ENCODE results near the gene MORN3.
"Not testable (repeated sequence)": the region's sequence is repeated elsewhere in the genome, so short reads cannot be mapped to it uniquely, and the experiment has no call there.

The MORN3 gene

DNA sequence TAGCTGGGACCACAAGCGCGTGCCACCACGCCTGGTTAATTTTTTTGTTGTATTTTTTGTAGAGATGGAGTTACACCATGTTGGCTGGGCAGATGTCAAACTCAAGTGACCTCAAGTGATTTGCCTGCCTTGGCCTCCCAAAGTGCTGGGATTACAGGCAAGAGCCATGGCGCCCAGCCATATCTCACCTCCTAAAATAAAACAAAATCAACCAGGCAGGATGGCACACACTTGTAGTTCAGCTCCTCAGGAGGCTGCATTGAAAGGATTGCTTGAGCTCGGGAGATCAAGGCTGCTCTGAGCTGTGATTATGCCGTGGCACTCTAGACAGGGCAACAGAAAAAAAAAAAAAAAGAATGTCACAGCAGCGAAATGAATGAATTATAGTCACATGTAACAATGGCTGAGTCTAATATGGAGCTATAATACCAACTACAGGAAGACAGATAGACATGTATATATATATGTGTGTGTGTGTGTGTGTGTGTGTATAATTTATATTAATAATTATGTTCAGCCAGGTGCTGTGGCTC lies 23.8 kb upstream of the MORN3 start:
- no peak overlapping the region for H3K27ac ChIP-seq
- no peak for DNase-seq (ENCODE audit: low read depth, low spot score)

DNA sequence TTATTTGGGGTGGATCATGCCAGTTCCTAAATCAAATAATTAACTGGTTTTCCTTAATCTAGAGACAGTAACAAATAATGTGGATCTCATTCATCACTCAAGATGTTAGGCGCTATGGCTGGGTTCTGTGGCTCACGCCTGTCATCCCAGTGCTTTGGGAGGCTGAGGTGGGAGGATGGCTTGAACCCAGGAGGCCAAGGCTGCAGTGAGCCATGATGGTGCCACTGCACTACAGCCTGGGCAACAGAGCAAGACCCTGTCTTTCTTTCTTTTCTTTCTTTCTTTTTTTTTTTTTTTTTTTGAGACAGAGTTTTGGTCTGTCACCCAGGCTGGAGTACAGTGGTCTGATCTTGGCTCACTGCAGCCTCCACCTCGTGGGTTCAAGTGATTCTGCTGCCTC lies 23.3 kb upstream of the MORN3 start:
- DNase-seq (ENCODE audit: low read depth, low spot score); H3K27ac ChIP-seq: not testable (repeated sequence)

DNA sequence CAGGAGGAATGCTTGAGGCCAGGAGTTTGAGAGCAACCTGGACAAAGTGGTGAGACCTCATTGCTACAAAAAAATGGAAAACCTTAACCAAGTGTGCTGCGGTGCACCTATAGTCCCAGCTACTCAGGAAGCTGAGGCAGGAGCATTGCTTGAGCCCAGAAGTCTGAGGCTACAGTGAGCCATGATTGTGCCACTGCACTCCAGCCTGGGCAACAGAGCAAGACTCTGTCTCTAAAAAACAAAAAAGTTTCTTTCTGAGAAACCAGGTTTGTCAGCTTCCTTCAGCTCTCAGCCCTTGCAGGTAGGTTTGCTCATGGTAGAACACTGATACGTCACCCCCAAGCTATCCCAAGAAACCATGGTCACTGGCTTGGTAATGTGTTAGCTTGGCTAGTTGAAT lies 20.0 kb upstream of the MORN3 start:
- H3K27ac ChIP-seq = no peak overlapping the region
- no peak for DNase-seq (ENCODE audit: low read depth, low spot score)

DNA sequence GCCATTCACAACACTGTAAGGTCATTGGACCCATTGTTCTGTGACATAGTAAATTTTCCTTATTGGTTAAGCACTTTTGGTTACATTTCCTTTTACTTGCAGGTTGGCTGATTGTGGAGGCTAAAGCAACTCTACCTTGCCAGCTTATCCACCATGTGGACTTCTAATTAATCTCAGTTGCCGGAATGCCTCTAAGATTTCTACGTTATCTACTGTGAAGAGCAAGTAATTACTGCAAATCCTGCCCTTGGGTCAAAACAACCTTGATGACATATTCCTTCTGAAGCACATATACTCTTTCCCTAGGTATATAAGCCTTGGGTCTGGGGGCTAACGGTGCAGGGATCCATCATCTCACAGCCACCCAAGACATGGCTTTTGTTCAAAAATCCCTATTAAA lies 19.5 kb upstream of the MORN3 start:
- H3K27ac ChIP-seq = no peak overlapping the region
- no peak for DNase-seq (ENCODE audit: low read depth, low spot score)

GRCh38 chr12:121679661-121680197 lies 10.3 kb upstream of the MORN3 start:
- DNase-seq (ENCODE audit: low read depth, low spot score); H3K27ac ChIP-seq: not testable (repeated sequence)

DNA sequence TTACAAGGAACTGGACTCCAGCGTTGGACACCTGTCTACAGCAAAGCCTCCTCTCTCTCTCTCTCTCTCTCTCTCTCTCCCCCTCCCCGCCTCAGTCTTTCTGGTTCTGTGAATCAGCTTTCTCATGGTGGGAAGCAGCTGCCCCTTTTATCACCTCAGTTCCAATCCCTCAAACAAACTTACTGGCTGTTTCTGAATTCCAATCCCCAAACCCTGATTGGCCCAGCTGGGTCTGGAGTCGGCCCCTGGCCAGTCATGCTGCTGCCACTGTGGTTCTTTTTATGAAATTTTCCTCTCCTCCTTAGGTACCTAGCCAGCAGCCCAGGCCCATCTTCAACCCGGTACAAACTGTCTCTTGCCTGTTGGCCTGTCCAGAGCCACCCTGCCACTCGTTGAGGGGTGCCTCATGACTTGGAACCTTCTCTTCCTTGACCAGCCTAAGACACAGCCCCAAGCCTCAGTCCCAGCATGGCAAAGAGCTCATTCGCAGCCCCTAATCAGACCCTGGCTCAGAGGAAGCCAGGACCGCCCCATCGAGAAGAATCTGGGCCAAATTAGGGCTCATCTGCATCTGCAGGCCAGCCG lies 9.4 kb upstream of the MORN3 start:
- no peak for DNase-seq (ENCODE audit: low read depth, low spot score)
- H3K27ac ChIP-seq = no peak overlapping the region

DNA sequence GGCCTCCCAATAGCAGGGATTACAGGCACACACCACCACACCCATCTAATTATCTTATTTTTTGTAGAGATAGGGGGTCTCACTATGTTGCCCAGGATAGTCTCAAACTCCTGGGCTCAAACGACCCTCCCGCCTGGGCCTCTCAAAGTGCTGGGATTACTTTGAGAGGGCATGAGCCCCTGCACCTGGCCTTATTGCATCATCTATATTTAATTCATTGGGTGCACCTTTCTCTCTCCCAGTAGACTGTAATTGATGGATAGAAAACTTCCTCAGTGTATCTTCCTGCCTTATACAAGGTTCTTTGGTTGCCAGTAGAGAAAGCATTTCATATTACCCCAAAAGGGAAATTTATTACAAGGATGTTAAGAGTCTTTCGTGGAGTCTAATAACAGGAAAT lies 8.9 kb upstream of the MORN3 start:
- no peak overlapping the region for H3K27ac ChIP-seq
- DNase-seq (ENCODE audit: low read depth, low spot score) = no peak

DNA sequence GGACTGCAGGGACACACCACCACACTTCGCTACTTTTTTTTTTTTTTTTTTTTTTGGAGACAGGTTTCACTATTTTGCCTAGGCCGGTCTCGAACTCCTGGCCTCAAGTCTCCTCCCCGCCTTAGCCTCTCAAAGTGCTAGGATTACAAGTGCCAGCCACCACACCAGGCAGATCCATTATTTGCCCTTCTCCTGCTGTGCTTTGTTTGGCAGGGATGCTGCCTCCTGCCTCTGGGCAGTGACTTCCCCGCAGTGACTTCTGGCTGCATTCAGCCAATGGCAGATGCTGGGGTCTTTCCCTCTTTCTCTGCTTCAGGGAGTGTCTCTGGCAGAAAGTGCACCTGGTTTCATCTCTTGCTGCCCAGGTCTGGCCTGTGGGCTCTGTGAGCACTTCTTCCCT lies 6.7 kb upstream of the MORN3 start:
- H3K27ac ChIP-seq = no peak overlapping the region
- no peak for DNase-seq (ENCODE audit: low read depth, low spot score)

- DNase-seq (ENCODE audit: low read depth, low spot score) = no peak
- H3K27ac ChIP-seq = peak overlapping the region; percentile 54
Measured at GRCh38 chr12:121673013-121673511, 3.6 kb upstream of the MORN3 start.

DNA sequence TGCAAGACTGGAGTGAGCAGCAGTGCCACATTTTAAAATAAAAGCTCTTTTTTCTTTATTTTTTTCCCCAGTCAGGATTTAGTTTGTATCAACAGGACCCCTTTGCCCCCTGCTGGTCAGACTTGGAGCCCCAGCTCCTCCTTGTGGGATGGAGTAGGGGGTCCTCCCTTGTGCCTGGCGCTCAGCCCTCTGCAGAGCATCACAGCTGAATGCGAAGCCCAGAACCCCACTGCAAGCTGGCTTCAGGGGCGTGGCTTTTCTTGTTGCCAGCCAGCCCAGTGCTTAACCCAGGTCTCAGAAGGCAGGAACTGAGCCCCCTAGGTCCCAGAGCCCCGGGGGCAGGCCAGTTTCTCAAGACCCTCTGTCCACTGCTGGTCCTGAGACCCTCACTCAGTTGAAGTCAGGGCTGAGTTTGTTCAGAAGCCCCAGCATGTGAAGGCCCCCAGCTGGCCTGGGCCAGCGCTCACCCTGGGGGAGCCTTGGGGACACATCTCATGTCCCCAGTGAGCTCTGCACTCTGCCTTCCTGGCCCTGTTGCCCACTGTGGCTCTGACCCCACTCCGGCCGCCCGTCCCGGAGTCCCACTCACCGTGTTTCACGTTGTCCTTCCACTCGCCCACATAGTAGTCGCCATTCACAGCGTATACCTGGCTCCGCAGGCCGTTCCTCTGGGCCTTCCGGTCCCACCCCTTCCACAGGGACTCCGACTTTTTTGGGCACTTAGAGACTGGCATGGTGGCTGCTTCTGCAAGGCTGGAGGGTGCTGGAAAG lies 519 bp downstream of the MORN3 start:
- DNase-seq (ENCODE audit: low read depth, low spot score) = no peak

GRCh38 chr12:121666829-121667228 lies 2.6 kb downstream of the MORN3 start:
- not testable (repeated sequence) for H3K27ac ChIP-seq

More for the DNA sequence above, 519 bp downstream of the MORN3 start:
- no peak overlapping the region for H3K27ac ChIP-seq

GRCh38 chr12:121663610-121663929 lies 5.9 kb downstream of the MORN3 start:
- H3K27ac ChIP-seq = no peak overlapping the region
- no peak for DNase-seq (ENCODE audit: low read depth, low spot score)

More at GRCh38 chr12:121666829-121667228, 2.6 kb downstream of the MORN3 start:
- DNase-seq (ENCODE audit: low read depth, low spot score) = not testable (repeated sequence)

DNA sequence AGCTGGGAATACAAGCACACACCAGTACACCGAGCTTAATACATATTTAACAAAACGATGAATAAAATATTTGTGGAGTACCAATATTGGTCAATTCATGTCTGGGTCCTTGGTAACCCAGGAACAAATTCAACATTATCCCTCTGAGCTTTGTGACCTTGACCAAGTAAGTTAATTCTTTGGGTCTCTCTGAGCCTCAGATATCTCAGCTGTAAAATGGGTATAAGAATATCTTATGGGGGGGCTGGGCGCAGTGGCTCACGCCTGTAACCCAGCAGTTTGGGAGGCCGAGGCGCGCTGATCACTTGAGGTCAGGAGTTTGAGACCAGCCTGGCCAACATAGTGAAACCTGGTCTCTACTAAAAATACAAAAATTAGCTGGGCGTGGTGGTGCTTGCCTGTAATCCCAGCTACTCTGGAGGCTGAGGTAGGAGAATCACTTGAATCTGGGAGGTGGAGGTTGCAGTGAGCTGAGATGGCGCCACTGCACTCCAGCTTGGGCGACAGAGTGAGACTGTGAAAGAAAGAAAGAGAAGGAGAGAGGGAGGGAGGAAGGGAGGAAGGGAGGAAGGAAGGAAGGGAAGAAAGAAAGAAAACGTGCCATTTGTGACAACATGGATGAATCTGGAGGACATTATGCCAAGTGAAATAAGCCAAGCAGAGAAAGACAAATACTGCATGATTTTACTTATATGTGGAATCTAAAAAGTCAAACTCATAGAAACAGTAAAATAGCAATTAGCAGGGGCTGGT lies 7.9 kb downstream of the MORN3 start:
- H3K27ac ChIP-seq; DNase-seq (ENCODE audit: low read depth, low spot score): not testable (repeated sequence)

DNA sequence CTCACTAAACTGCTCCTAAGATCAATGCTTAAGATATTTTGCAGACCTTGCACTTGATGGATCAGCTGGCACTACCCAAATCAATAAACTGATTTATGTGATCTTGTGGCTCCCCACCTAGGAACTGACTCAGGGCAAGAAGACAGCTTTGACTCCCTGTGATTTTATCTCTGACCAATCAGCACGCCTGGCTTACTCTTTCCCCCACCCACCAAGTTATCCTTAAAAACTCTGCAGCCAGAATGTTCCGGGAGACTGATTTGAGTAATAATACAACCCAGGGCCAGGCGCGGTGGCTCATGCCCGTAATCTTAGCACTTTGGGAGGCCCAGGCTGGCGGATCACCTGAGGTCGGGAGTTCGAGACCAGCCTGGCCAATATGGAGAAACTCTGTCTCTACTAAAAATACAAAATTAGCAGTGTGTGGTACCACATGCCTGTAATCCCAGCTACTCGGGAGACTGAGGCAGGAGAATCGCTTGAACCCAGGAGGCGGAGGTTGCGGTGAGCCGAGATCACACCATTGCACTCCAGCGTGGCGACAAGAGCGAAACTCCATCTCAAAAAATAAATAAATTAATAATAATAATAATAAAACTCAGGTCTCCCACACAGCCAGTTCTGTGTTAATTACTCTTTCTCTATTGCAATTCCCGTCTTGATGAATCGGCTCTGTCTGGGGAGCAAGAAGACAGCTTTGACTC lies 12.0 kb downstream of the MORN3 start:
- no peak for DNase-seq (ENCODE audit: low read depth, low spot score)
- no peak overlapping the region for H3K27ac ChIP-seq

- no peak for DNase-seq (ENCODE audit: low read depth, low spot score)
- no peak overlapping the region for H3K27ac ChIP-seq
Measured at GRCh38 chr12:121656122-121656521, 13.3 kb downstream of the MORN3 start.

DNA sequence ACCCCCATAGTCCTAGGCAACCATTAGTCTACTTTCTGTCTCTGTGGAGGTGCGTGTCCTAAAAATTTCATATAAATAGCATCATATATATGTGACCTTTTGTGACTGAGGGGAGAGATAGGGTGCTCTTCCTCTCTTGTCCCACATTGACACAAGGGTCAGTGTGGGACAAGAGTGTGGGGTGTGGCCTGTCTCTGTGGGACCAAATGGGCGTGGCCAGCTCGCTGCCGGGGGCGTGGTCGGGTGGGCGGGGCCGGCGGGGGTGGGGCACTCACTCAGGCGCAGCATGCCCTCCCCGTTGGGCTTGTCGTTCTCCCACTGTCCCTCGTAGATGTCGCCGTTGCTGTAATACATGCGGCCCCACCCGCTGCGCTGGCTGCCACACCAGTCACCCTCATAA lies 15.5 kb downstream of the MORN3 start:
- no peak overlapping the region for H3K27ac ChIP-seq
- DNase-seq (ENCODE audit: low read depth, low spot score) = no peak

DNA sequence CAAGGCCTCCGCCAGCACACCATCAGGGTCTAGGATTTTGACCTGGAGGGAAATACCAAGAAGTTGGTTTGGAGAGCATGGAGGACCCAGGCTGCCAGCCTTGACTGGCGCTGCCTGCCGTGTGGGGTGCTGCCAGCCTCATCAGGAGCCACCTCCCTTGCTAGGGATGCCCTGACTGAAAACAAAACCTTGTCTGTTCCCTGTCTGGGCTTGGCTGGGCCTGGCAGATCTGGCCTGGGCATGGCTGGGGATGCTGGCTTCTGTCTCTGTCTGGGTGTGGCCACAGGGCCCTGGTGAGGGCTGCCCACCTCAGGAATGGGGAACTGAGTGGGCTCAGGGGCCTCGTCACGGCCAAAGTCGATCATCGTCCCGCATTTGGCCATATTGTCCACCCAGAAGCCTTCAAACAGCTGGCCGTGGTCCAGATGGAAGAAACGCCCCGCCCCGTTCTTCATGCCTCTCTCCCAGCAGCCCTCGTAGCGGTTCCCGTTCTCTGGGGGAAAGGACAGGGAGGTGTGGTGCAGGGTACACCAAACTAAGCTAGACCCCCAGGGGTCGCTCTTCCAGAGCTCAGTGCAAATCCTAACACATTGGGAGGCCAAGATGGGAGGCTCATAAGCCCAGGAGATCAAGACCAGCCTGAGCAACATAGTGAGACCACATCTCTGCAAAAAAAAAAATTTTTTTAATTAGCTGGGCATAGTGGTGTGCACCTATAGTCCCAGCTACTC lies 16.5 kb downstream of the MORN3 start:
- H3K27ac ChIP-seq = no peak overlapping the region
- no peak for DNase-seq (ENCODE audit: low read depth, low spot score)

DNA sequence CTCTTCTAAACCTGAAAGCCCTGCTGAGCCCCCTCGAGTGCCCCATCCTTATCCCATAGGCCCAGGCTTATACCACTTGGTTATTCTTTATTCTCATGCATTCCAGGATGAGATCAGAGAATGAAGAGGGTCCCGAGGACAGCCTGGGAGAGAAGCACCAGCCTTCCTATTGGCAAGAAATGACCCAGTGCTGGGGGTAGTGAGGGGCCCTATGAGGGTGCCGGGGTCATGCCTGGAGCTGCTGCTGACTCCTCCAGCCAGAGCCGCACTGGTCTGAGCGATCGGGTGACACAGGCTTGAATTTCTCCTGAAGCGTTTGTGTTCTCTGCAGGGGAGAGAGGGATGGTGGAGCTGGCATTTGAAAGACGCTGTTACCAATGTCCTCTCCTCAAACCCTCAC lies 18.1 kb downstream of the MORN3 start:
- no peak overlapping the region for H3K27ac ChIP-seq
- no peak for DNase-seq (ENCODE audit: low read depth, low spot score)

DNA sequence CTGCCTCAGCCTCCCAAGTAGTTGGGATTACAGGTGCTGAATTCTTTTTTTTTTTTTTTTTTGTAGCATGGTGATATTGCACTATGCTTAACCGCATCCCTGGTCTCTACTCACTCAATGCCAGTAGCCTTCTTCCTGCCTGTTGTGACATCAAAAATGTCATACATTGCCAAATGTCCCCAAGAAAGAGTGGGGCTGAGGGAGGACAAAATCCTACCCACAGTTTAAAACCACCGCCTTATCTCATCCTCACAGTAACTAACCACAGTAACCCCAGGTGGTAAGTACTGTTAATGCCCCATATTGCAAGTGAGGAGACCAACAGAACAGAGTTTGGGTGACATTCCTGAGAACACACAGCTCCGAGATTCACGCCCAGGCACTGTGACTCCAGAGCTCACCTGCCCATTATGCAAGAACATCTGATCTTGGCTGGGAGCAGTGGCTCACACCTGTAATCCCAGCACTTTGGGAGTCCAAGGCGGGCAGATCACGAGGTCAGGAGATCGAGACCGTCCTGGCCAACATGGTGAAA lies 19.6 kb downstream of the MORN3 start:
- no peak for DNase-seq (ENCODE audit: low read depth, low spot score)
- H3K27ac ChIP-seq = no peak overlapping the region

All from epithelial cell of prostate (primary cell).